ENCODE results near the gene KRTAP1-1.
"Not testable (repeated sequence)": the region's sequence is repeated elsewhere in the genome, so short reads cannot be mapped to it uniquely, and the experiment has no call there.

KRTAP1-1 gene

DNA sequence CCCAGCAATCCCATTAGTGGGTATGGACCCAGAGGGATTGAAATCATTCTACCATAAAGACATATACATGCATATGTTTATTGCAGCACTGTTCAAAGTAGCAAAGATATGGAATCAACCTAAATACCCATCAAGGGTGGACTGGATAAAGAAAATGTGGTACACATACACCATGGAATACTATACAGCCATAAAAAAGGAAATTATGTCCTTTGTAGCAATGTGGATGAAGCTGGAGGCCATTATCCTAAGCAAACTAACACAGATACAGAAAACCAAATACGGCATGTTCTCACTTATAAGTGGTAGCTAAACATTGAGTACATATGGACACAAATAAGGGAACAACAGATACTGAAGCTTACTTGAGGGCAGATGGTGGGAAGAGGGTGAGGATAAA, 16.3 kb upstream of the KRTAP1-1 start:
- DNase-seq (ENCODE audit: low read depth in 2 of 2, low spot score in 1 of 2) = no peak

DNA sequence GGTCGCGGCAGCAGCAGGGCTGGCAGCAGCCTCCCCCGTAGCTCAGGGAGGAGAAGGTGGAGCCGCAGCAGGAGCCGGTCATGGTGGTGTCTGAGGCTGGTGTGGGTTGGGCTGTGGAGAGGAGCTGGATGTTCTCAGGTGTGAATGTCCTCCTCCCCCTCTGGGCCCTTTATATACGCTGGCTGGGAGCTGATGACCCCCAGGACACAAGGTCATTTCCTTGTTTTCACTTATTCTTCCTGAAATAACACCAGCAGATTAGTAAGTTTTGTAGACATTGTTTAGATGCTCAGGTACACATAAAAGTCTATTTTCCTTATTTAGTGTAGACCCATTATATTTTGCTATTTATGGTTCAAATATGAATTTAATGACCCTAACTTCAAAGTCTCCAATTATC, 13.9 kb upstream of the KRTAP1-1 start, which contains the start of gene KRTAP2-2:
Gene KRTAP2-2 (minus strand): TSS at position 101 of the 400 bp plus-strand sequence. CDS start 19 bp downstream, at position 82.
- not testable (repeated sequence) for DNase-seq (ENCODE audit: low read depth in 2 of 2, low spot score in 1 of 2)

- DNase-seq (ENCODE audit: low read depth in 2 of 2, low spot score in 1 of 2) = not testable (repeated sequence)
Observed at GRCh38 chr17:41054556-41054955, 13.3 kb upstream of the KRTAP1-1 start.

- no peak for DNase-seq (ENCODE audit: low read depth in 2 of 2, low spot score in 1 of 2)
Observed at GRCh38 chr17:41054025-41054424, 12.8 kb upstream of the KRTAP1-1 start.

GRCh38 chr17:41052566-41052965, 11.3 kb upstream of the KRTAP1-1 start:
- DNase-seq (ENCODE audit: low read depth in 2 of 2, low spot score in 1 of 2) = no peak

DNA sequence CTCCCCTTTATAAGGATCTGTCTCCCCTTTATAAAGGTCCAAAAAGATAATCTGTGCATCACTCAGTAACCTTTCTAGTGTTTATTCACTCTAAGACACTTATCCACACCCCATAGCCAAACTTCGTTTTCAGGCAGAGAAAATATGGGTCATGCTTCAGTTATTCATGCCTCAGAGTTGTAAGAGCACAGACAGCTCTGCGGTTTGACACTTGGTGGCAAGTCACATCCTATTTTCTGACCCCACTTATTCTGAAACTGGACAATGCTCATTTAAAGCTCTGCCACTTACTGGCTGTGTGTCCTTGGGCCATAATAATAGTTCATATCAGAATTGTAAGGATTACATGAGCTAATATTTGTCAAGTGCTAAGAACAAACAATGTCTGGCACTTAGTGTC, 7.9 kb upstream of the KRTAP1-1 start:
- no peak for DNase-seq (ENCODE audit: low read depth in 2 of 2, low spot score in 1 of 2)

DNA sequence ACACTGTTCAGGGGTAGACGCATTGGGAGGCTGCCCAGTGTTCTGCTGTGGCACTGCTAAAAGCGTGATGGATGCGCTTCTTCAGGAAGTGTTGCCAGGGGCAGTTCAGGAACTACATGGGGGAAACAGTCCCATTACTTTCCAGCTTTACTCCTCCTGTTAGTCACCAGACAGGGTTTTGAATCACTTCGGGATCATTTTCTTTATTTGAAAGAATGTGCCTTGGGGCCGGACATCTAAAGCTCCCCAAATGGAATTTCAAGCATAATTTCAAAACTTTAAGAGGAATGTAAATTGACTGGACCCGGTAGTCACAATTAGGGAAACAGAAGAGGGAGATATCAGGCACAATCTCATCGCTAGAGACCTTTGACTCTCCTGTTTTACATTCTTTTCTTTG, 7.2 kb upstream of the KRTAP1-1 start:
- no peak for DNase-seq (ENCODE audit: low read depth in 2 of 2, low spot score in 1 of 2)

- DNase-seq (ENCODE audit: low read depth in 2 of 2, low spot score in 1 of 2) = not testable (repeated sequence)
Observed at GRCh38 chr17:41046735-41047465, 5.7 kb upstream of the KRTAP1-1 start, which contains the start of gene KRTAP2-1. Gene KRTAP2-1 (minus strand): TSS chr17:41047316. CDS start chr17:41047267, 49 bp downstream.

- no peak for DNase-seq (ENCODE audit: low read depth in 2 of 2, low spot score in 1 of 2)
Observed at GRCh38 chr17:41042953-41043352, 1.7 kb upstream of the KRTAP1-1 start.

DNA sequence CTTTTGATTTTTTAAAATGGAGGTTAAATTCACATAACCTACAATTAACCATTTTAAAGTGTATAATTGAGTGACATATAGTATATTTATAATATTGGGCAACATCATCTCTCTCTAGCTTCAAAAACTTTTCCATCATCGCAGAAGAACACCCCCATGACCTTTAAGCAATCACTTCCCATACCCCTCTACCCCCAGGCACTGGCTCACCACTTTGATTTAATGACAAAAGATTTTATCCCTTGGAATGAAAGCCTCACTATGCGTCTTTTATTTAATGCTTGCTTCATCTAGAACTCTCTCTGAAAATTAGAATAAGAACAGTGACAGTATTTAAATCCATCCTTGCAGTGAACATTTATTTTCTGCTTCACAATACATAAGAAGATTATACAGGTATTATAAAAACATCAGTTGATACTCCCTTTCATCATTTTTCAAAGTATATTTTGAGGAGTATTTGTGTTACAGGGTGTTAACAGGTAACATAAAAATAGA, 3.3 kb downstream of the KRTAP1-1 start:
- no peak for DNase-seq (ENCODE audit: low read depth in 2 of 2, low spot score in 1 of 2)

GRCh38 chr17:41034346-41034935, 6.8 kb downstream of the KRTAP1-1 start, which contains the start of gene KRTAP1-3:
Gene KRTAP1-3 (minus strand): TSS chr17:41034874. CDS start chr17:41034821, 53 bp downstream.
- DNase-seq (ENCODE audit: low read depth in 2 of 2, low spot score in 1 of 2) = not testable (repeated sequence)

DNA sequence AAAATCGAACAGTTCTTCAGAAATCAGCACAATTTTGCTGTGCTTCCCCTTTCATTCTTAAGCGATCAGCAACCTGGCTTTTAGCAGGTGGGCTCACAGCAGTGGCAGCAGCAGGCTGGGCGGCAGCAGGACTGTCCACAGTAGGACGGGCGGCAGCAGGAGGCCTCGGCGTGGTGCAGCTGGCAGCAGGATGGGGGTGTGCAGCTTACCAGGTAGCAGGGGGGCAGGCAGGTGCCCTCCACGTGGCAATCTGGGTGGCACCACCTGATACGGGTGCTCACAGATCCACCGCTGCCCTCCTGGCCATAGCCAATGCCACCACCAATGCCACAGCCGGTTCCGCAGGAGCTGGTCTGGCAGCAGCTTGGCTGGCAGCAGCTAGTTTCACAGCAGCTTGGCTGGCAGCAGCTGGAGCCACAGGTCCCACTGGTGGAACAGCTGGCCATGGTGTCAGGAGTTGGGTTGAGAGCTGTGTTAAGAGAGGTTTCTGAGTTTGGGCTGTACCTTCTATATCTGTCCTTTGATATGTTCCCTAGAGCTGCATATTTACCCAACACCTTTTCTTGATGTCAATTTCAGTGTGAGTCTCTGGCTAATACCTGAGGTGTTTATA, 11.5 kb downstream of the KRTAP1-1 start, which contains the start of gene KRTAP1-4:
Gene KRTAP1-4 (minus strand): TSS at position 563 of the 613 bp plus-strand sequence. CDS start 117 bp downstream, at position 446.
- no peak for DNase-seq (ENCODE audit: low read depth in 2 of 2, low spot score in 1 of 2)

GRCh38 chr17:41026715-41027471, 14.4 kb downstream of the KRTAP1-1 start, which contains the start of gene KRTAP1-5:
Gene KRTAP1-5 (minus strand): TSS chr17:41027208. CDS start chr17:41027155, 53 bp downstream.
- no peak for DNase-seq (ENCODE audit: low read depth in 2 of 2, low spot score in 1 of 2)

DNA sequence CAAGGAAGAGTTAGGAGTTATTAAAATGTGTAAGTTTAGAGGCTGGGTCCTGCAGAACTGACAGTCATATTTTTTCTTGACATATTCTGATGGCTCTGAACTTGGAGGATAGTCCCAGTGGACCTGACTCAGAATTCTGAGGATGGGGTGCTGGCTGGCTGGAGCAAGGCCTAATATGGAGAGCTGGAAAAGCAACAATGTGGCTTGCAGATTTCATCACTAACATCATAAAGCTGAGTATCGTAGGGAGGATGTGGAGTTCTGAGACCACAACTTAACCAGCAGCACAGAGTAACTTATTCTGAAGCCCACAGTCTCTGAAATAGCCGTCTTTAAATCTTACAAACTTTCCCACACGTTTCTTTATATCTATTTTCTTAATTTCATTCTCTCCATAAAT, 16.6 kb downstream of the KRTAP1-1 start:
- DNase-seq (ENCODE audit: low read depth in 2 of 2, low spot score in 1 of 2) = no peak

DNA sequence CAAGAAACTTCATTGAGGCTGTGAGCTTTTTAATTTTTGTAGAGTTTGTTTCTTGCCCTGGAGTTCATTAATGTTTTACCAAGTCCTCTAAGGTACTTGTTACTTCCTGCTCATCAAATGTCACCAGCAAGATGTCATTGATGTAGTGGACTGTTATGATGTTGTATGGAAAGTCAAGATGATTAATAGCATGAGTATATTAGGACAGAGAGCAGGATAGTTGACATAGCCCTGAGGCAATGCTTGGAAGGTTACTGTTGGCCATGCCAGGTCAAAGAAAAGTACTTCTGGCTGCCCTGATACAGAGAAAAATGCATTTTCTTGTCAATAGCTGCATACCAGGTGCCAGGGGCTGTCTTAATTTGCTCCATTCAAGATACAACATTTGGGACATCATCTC, 20.9 kb downstream of the KRTAP1-1 start:
- DNase-seq (ENCODE audit: low read depth in 2 of 2, low spot score in 1 of 2) = no peak

GRCh38 chr17:41019415-41019814, 21.8 kb downstream of the KRTAP1-1 start:
- DNase-seq (ENCODE audit: low read depth in 2 of 2, low spot score in 1 of 2) = no peak

- DNase-seq (ENCODE audit: low read depth in 2 of 2, low spot score in 1 of 2) = no peak
Observed at GRCh38 chr17:41018541-41018940, 22.7 kb downstream of the KRTAP1-1 start.

- DNase-seq (ENCODE audit: low read depth in 2 of 2, low spot score in 1 of 2) = no peak
Observed at GRCh38 chr17:41016578-41017215, 24.6 kb downstream of the KRTAP1-1 start.

DNA sequence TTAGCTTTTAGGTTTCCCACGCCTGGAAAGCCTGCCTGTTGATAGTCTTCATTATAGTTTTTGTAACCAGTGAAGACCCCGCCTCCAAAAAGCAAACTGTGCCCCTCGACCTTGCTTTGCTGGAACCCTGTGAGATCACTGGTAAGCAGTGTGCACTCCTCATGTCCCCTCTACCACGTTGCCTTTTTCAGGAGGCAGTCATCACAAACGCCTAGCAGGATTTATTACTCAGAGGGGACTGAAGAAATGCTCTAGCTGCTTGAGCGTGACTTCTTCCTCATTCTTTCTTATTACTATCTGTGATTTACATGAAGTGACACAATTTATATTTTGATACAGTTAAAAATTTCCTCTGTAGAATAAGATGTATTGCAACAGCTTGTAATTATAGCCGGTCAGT, 25.8 kb downstream of the KRTAP1-1 start:
- no peak for DNase-seq (ENCODE audit: low read depth in 2 of 2, low spot score in 1 of 2)

DNA sequence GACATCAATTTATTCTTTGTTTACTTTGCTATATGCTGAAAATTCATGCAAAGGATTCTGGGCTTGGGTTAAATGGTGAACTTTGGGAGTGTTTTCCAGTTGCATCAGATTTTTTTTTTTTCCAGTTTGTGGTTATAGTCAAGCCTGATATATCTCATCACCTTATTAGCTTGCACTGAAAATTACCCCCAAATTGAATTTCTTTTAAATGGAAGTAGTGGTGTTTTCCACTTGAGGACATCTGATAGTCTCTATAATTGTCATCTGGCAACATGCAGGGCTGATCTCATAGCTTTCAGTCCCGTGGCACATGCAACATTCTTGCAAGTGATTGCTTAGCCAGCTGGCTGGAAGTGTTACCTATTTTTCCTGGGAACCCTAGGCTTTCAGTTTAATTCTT, 27.6 kb downstream of the KRTAP1-1 start:
- no peak for DNase-seq (ENCODE audit: low read depth in 2 of 2, low spot score in 1 of 2)
